GM23338 (cell line): ENCODE results near the gene OR3A2. TPM values are rescaled to one million over a fixed set of nuclear protein-coding genes. Genes with fewer than 3 reads are reported as not detected.

ENCODE experiments used
- polyA plus RNA-seq: library from polyadenylated mRNA; unstranded; fragments of >200 nt; fragmentation: Nextera tagmentation; extraction: Ambion mirVana; gene quantifications from 2 replicates; pipeline ENCODE4 v1.2.1, GENCODE V29; 2016
- small RNA-seq: library from RNA; depleted of rRNA; stranded (forward); fragments of <200 nt; gene quantifications from one replicate; pipeline ENCODE3, GENCODE V24; 2014; ENCODE audit warnings: low replicate concordance
- total RNA-seq: library from RNA; depleted of rRNA; stranded (reverse); fragments of >200 nt; shearing (Covaris generic); gene quantifications from 2 replicates; pipeline ENCODE4 v1.2.3, GENCODE V29; 2014; rRNA removed

Gene OR3A2
- total and polyA plus RNA-seq, 2 experiments from 2014 or later = 1.1 to 1.4 TPM

Small RNAs within 50 kb of the gene (small RNA-seq; reads per million reads assigned to genes)
- gene OR1AC1P = not detected

Other genes starting within 250 kb of the OR3A2 start
- gene OR1A2, start 188.8 kb downstream of the OR3A2 start, total RNA-seq = not detected in 2 replicates
- gene OR1A2, start 188.8 kb downstream of the OR3A2 start, polyA plus RNA-seq = not detected in 2 replicates
- gene OR1A1, start 178.6 kb downstream of the OR3A2 start, total RNA-seq = not detected in 2 replicates
- gene OR1A1, start 178.6 kb downstream of the OR3A2 start, polyA plus RNA-seq = not detected in 2 replicates
- gene OR3A1, start 87.9 kb downstream of the OR3A2 start, total RNA-seq = 0.59 and 0.89 TPM in 2 replicates
- 0.40 and 1.2 TPM in 2 replicates for gene OR3A1, start 87.9 kb downstream of the OR3A2 start, polyA plus RNA-seq
- not detected in 2 replicates for gene OR1E1, start 12.1 kb upstream of the OR3A2 start, total RNA-seq
- gene OR1E1, start 12.1 kb upstream of the OR3A2 start, polyA plus RNA-seq = not detected in 2 replicates
- gene OR3A3, start 25.1 kb upstream of the OR3A2 start, total RNA-seq = not detected in 2 replicates
- gene OR3A3, start 25.1 kb upstream of the OR3A2 start, polyA plus RNA-seq = not detected in 2 replicates
- not detected in 2 replicates for gene OR1E2, start 47.5 kb upstream of the OR3A2 start, total RNA-seq
- not detected in 2 replicates for gene OR1E2, start 47.5 kb upstream of the OR3A2 start, polyA plus RNA-seq
- not detected in 2 replicates for gene SPATA22, start 85.5 kb upstream of the OR3A2 start, total RNA-seq
- gene SPATA22, start 85.5 kb upstream of the OR3A2 start, polyA plus RNA-seq = not detected in 2 replicates
- gene ASPA, start 89.7 kb upstream of the OR3A2 start, total RNA-seq = 0.04 TPM in 1 of 2 replicates, not detected in the other
- 0.13 TPM in 1 of 2 replicates, not detected in the other for gene ASPA, start 89.7 kb upstream of the OR3A2 start, polyA plus RNA-seq
- gene TRPV3, start 171.5 kb upstream of the OR3A2 start, total RNA-seq = 0.69 and 0.70 TPM in 2 replicates
- 0.15 and 0.82 TPM in 2 replicates for gene TRPV3, start 171.5 kb upstream of the OR3A2 start, polyA plus RNA-seq
- 3.8 and 4.0 TPM in 2 replicates for gene TRPV1, start 223.1 kb upstream of the OR3A2 start, total RNA-seq
- 2.3 and 4.2 TPM in 2 replicates for gene TRPV1, start 223.1 kb upstream of the OR3A2 start, polyA plus RNA-seq
- gene SHPK, start 249.9 kb upstream of the OR3A2 start, total RNA-seq = 34.3 and 36.7 TPM in 2 replicates
- gene SHPK, start 249.9 kb upstream of the OR3A2 start, polyA plus RNA-seq = 11.3 and 11.5 TPM in 2 replicates